Measurements from ENCODE around the gene SLC28A1.
"Not testable (repeated sequence)": the region's sequence is repeated elsewhere in the genome, so short reads cannot be mapped to it uniquely, and the experiment has no call there.

The SLC28A1 gene

GRCh38 chr15:84883916-84884781 lies at the start of gene SLC28A1:
Gene SLC28A1, plus strand, starts transcription at chr15:84884662. Its CDS starts 3,099 bp downstream, at chr15:84887761.
- H3K27ac ChIP-seq (ENCODE audit: low read length), result no peak within 1 kb of the TSS
- H3K27me3 ChIP-seq (ENCODE audit: insufficient read depth, low read length), result no peaks in the 10 kb centered on the region; the same call in 1 of the 2 replicates
- no peaks in the 10 kb centered on the region for H3K36me3 ChIP-seq (ENCODE audit: insufficient read depth, low read depth, low read length)
- H3K9ac ChIP-seq (ENCODE audit: low read depth, low read length), result no peak within 1 kb of the TSS
- H3K4me3 ChIP-seq (ENCODE audit: low read length), result no peak within 1 kb of the TSS
- no peaks in the 10 kb centered on the region; the same call in 1 of the 2 replicates for H3K4me1 ChIP-seq (ENCODE audit: insufficient read depth, low read length)
- H3K9me3 ChIP-seq (ENCODE audit: insufficient read depth, low read depth, low read length), result no peaks in the 10 kb centered on the region

GRCh38 chr15:84834969-84835368 lies 49.5 kb upstream of the SLC28A1 start:
- H3K4me3 ChIP-seq (ENCODE audit: low read length), result no peak overlapping the region
- H3K36me3 ChIP-seq (ENCODE audit: insufficient read depth, low read depth, low read length), result peaks cover 27% of the 10 kb centered on the region; the same call in 1 of the 2 replicates
- no peak overlapping the region for H3K27ac ChIP-seq (ENCODE audit: low read length)
- H3K9ac ChIP-seq (ENCODE audit: low read depth, low read length), result no peak overlapping the region
- H3K27me3 ChIP-seq (ENCODE audit: insufficient read depth, low read length), result no peaks in the 10 kb centered on the region
- H3K4me1 ChIP-seq (ENCODE audit: insufficient read depth, low read length), result no peaks in the 10 kb centered on the region
- no peaks in the 10 kb centered on the region for H3K9me3 ChIP-seq (ENCODE audit: insufficient read depth, low read depth, low read length)

GRCh38 chr15:84835661-84836337 lies 48.7 kb upstream of the SLC28A1 start:
- no peaks in the 10 kb centered on the region for H3K4me1 ChIP-seq (ENCODE audit: insufficient read depth, low read length)
- H3K9me3 ChIP-seq (ENCODE audit: insufficient read depth, low read depth, low read length), result no peaks in the 10 kb centered on the region
- no peak overlapping the region for H3K4me3 ChIP-seq (ENCODE audit: low read length)
- peaks cover 23% of the 10 kb centered on the region; the same call in 1 of the 2 replicates for H3K36me3 ChIP-seq (ENCODE audit: insufficient read depth, low read depth, low read length)
- no peak overlapping the region for H3K9ac ChIP-seq (ENCODE audit: low read depth, low read length)
- H3K27ac ChIP-seq (ENCODE audit: low read length), result no peak overlapping the region
- no peaks in the 10 kb centered on the region for H3K27me3 ChIP-seq (ENCODE audit: insufficient read depth, low read length)

- H3K27me3 ChIP-seq (ENCODE audit: insufficient read depth, low read length), result no peaks in the 10 kb centered on the region
- H3K9ac ChIP-seq (ENCODE audit: low read depth, low read length), result no peak overlapping the region
- H3K4me3 ChIP-seq (ENCODE audit: low read length), result no peak overlapping the region
- H3K4me1 ChIP-seq (ENCODE audit: insufficient read depth, low read length), result no peaks in the 10 kb centered on the region
- no peaks in the 10 kb centered on the region for H3K9me3 ChIP-seq (ENCODE audit: insufficient read depth, low read depth, low read length)
- peaks cover 23% of the 10 kb centered on the region; the same call in 1 of the 2 replicates for H3K36me3 ChIP-seq (ENCODE audit: insufficient read depth, low read depth, low read length)
- H3K27ac ChIP-seq (ENCODE audit: low read length), result no peak overlapping the region
These were observed 47.6 kb upstream of the SLC28A1 start for GRCh38 chr15:84836844-84837243.

GRCh38 chr15:84839714-84840113 lies 44.7 kb upstream of the SLC28A1 start:
- H3K27ac ChIP-seq (ENCODE audit: low read length), result no peak overlapping the region
- no peaks in the 10 kb centered on the region for H3K4me1 ChIP-seq (ENCODE audit: insufficient read depth, low read length)
- no peaks in the 10 kb centered on the region for H3K27me3 ChIP-seq (ENCODE audit: insufficient read depth, low read length)
- no peaks in the 10 kb centered on the region for H3K9me3 ChIP-seq (ENCODE audit: insufficient read depth, low read depth, low read length)
- no peak overlapping the region for H3K9ac ChIP-seq (ENCODE audit: low read depth, low read length)
- no peak overlapping the region for H3K4me3 ChIP-seq (ENCODE audit: low read length)
- peaks cover 12% of the 10 kb centered on the region; the same call in 1 of the 2 replicates for H3K36me3 ChIP-seq (ENCODE audit: insufficient read depth, low read depth, low read length)

- H3K4me3 ChIP-seq (ENCODE audit: low read length), result no peak overlapping the region
- H3K27ac ChIP-seq (ENCODE audit: low read length), result no peak overlapping the region
- peaks cover 12% of the 10 kb centered on the region; the same call in 1 of the 2 replicates for H3K36me3 ChIP-seq (ENCODE audit: insufficient read depth, low read depth, low read length)
These were observed 44.2 kb upstream of the SLC28A1 start for GRCh38 chr15:84840255-84840654.

GRCh38 chr15:84840741-84841429 lies 43.6 kb upstream of the SLC28A1 start:
- Histone ChIP-seq H3K27me3 (ENCODE audit: insufficient read depth, low read length) (no peaks in the 10 kb centered on the region), H3K9ac (ENCODE audit: low read depth, low read length) (no peak overlapping the region), H3K36me3 (ENCODE audit: insufficient read depth, low read depth, low read length) (peaks cover 12% of the 10 kb centered on the region; the same call in 1 of the 2 replicates), H3K4me3 (ENCODE audit: low read length) (no peak overlapping the region), H3K9me3 (ENCODE audit: insufficient read depth, low read depth, low read length) (no peaks in the 10 kb centered on the region), H3K27ac (ENCODE audit: low read length) (no peak overlapping the region), H3K4me1 (ENCODE audit: insufficient read depth, low read length) (no peaks in the 10 kb centered on the region)

More at GRCh38 chr15:84840255-84840654, 44.2 kb upstream of the SLC28A1 start:
- Histone ChIP-seq H3K27me3 (ENCODE audit: insufficient read depth, low read length) (no peaks in the 10 kb centered on the region), H3K9ac (ENCODE audit: low read depth, low read length) (no peak overlapping the region), H3K9me3 (ENCODE audit: insufficient read depth, low read depth, low read length) (no peaks in the 10 kb centered on the region), H3K4me1 (ENCODE audit: insufficient read depth, low read length) (no peaks in the 10 kb centered on the region)

GRCh38 chr15:84842781-84843180 lies 41.7 kb upstream of the SLC28A1 start:
- Histone ChIP-seq H3K27ac (ENCODE audit: low read length) (no peak overlapping the region), H3K27me3 (ENCODE audit: insufficient read depth, low read length) (no peaks in the 10 kb centered on the region), H3K9ac (ENCODE audit: low read depth, low read length) (no peak overlapping the region), H3K4me1 (ENCODE audit: insufficient read depth, low read length) (no peaks in the 10 kb centered on the region), H3K9me3 (ENCODE audit: insufficient read depth, low read depth, low read length) (0 out of 2 replicates have a peak, but pooled peaks cover 5% of the 10 kb centered on the region), H3K4me3 (ENCODE audit: low read length) (no peak overlapping the region), H3K36me3 (ENCODE audit: insufficient read depth, low read depth, low read length) (peaks cover 8% of the 10 kb centered on the region; the same call in 1 of the 2 replicates)

GRCh38 chr15:84844964-84845363 lies 39.5 kb upstream of the SLC28A1 start:
- no peak overlapping the region for H3K4me3 ChIP-seq (ENCODE audit: low read length)
- H3K9me3 ChIP-seq (ENCODE audit: insufficient read depth, low read depth, low read length), result 0 out of 2 replicates have a peak, but pooled peaks cover 5% of the 10 kb centered on the region
- H3K27me3 ChIP-seq (ENCODE audit: insufficient read depth, low read length), result no peaks in the 10 kb centered on the region
- H3K4me1 ChIP-seq (ENCODE audit: insufficient read depth, low read length), result no peaks in the 10 kb centered on the region
- H3K9ac ChIP-seq (ENCODE audit: low read depth, low read length), result no peak overlapping the region
- no peak overlapping the region for H3K27ac ChIP-seq (ENCODE audit: low read length)
- H3K36me3 ChIP-seq (ENCODE audit: insufficient read depth, low read depth, low read length), result no peaks in the 10 kb centered on the region

- not testable (repeated sequence) for H3K27me3 ChIP-seq (ENCODE audit: insufficient read depth, low read length); H3K9ac ChIP-seq (ENCODE audit: low read depth, low read length); H3K4me1 ChIP-seq (ENCODE audit: insufficient read depth, low read length); H3K36me3 ChIP-seq (ENCODE audit: insufficient read depth, low read depth, low read length); H3K9me3 ChIP-seq (ENCODE audit: insufficient read depth, low read depth, low read length); H3K27ac ChIP-seq (ENCODE audit: low read length); H3K4me3 ChIP-seq (ENCODE audit: low read length)
These were observed 38.8 kb upstream of the SLC28A1 start for GRCh38 chr15:84845631-84846030.

- Histone ChIP-seq H3K4me1 (ENCODE audit: insufficient read depth, low read length) (no peaks in the 10 kb centered on the region), H3K9ac (ENCODE audit: low read depth, low read length) (no peak overlapping the region), H3K36me3 (ENCODE audit: insufficient read depth, low read depth, low read length) (no peaks in the 10 kb centered on the region), H3K9me3 (ENCODE audit: insufficient read depth, low read depth, low read length) (0 out of 2 replicates have a peak, but pooled peaks cover 5% of the 10 kb centered on the region), H3K27me3 (ENCODE audit: insufficient read depth, low read length) (no peaks in the 10 kb centered on the region), H3K4me3 (ENCODE audit: low read length) (no peak overlapping the region), H3K27ac (ENCODE audit: low read length) (no peak overlapping the region)
These were observed 38.2 kb upstream of the SLC28A1 start for GRCh38 chr15:84846269-84846668.
